Upper lobe of right lung (tissue), 1 donor: Measurements from ENCODE around the gene OR10H3. TPM values are rescaled to one million over a fixed set of nuclear protein-coding genes. Genes with fewer than 3 reads are reported as not detected.

Source experiments
- ATAC-seq: fragments of 200-7000 bp; cut with Tn5 transposase; one replicate; pipeline ENCODE4 v1.9.1; 2020; ENCODE audit warnings: mild to moderate bottlenecking, moderate library complexity
- DNase-seq: peaks from one replicate; pipeline ENCODE4 v3.0.0-alpha.2; 2020
- H3K27ac ChIP-seq: fragments of 200-600 bp; one replicate; pipeline ENCODE4 v1.8.0; 2022
- H3K27me3 ChIP-seq: fragments of 200-600 bp; one replicate; pipeline ENCODE4 v1.8.0; 2022; ENCODE audit warnings: mild to moderate bottlenecking
- H3K36me3 ChIP-seq: fragments of 200-600 bp; one replicate; pipeline ENCODE4 v1.8.0; 2022
- H3K4me1 ChIP-seq: fragments of 200-600 bp; one replicate; pipeline ENCODE4 v1.8.0; 2022
- H3K4me3 ChIP-seq: fragments of 200-600 bp; one replicate; pipeline ENCODE4 v1.8.0; 2022; ENCODE audit warnings: mild to moderate bottlenecking
- H3K9me3 ChIP-seq: fragments of 200-600 bp; one replicate; pipeline ENCODE4 v1.8.0; 2022
- intact Hi-C: fragments of 100-400 bp; cut with DNase I; formaldehyde crosslinking; loops from one replicate; pipeline ENCODE4 v1.11.0; 2022
- total RNA-seq: library from RNA; stranded (reverse); fragmentation: NEBNext Ultra II Directional; extraction: Animal tissue kit (Norgen Biotek cat#: 25700); gene quantifications from one replicate; pipeline ENCODE4 v1.2.1, GENCODE V29; 2021
- TF ChIP-seq, protein P1 (sequence below): fragments of 200-600 bp; IDR thresholded peaks from one replicate; pipeline ENCODE4 v1.8.0; 2022; ENCODE audit warnings: antibody characterized with exemption
- donor health status: DM: no; HTN: yes; CAD: no; lungs with severe emphysema.

The OR10H3 gene
- total RNA-seq, 1 donor from 2014 or later, result not detected

- intact Hi-C loops, result no loop called here
- Histone ChIP-seq H3K27ac (no peak overlapping the region), H3K36me3 (no peaks in the 10 kb centered on the region), H3K4me3 (no peak overlapping the region), H3K9me3 (no peaks in the 10 kb centered on the region), H3K27me3 (peaks cover 20% of the 10 kb centered on the region), H3K4me1 (no peaks in the 10 kb centered on the region)
- ATAC-seq (no peak), DNase-seq (no peak)
- TF ChIP-seq, protein P1, sequence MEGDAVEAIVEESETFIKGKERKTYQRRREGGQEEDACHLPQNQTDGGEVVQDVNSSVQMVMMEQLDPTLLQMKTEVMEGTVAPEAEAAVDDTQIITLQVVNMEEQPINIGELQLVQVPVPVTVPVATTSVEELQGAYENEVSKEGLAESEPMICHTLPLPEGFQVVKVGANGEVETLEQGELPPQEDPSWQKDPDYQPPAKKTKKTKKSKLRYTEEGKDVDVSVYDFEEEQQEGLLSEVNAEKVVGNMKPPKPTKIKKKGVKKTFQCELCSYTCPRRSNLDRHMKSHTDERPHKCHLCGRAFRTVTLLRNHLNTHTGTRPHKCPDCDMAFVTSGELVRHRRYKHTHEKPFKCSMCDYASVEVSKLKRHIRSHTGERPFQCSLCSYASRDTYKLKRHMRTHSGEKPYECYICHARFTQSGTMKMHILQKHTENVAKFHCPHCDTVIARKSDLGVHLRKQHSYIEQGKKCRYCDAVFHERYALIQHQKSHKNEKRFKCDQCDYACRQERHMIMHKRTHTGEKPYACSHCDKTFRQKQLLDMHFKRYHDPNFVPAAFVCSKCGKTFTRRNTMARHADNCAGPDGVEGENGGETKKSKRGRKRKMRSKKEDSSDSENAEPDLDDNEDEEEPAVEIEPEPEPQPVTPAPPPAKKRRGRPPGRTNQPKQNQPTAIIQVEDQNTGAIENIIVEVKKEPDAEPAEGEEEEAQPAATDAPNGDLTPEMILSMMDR, result no peak
Measured at GRCh38 chr19:15715642-15716041, 22.1 kb upstream of the OR10H3 start.

DNA sequence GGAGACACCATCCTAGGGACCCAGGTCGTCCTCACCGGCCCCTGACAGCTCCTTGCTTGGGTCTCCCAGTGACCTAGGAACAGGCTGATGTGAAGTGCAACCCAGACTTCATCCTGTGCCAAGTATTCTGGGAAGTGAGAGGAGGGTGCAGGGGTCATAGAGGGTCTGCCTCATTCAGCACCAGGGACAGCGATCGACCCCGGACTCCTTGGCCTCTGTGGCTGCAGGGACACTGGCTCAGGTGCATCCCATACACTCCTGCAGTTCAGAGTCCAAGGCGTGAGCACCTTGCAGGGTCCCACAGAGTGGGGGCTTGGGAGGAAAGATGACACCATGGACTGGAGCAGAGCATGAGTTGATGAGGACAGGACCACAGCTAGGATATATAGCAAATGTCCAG, 20.0 kb upstream of the OR10H3 start:
- Histone ChIP-seq H3K4me1 (no peaks in the 10 kb centered on the region), H3K36me3 (no peaks in the 10 kb centered on the region), H3K27ac (no peak overlapping the region), H3K4me3 (no peak overlapping the region), H3K27me3 (peaks cover 24% of the 10 kb centered on the region), H3K9me3 (no peaks in the 10 kb centered on the region)
- DNase-seq (no peak), ATAC-seq (no peak)
- intact Hi-C loops, result no loop called here
- TF ChIP-seq, protein P1, result no peak

DNA sequence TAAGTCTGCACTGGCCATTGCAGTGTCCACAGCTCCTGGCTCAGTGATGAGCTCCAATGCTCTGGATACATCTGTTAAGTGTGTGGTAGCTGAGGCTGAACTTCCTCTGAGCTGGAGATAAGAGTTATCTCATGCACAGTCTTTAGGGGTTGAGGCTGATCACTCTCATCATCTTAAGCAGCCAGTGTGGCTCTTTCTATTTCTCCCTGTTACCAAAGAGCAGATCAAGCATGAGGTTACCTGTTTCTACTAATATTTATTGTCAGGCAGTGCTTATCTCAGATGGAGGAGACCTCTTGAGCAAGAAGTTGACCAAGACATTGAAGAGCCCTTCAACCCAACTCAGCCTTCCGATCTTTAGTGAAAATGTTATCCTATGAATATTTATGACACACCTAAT, 16.5 kb upstream of the OR10H3 start:
- TF ChIP-seq, protein P1, result no peak
- H3K27me3 ChIP-seq, result peaks cover 56% of the 10 kb centered on the region
- H3K27ac ChIP-seq, result no peak overlapping the region
- H3K4me1 ChIP-seq, result no peaks in the 10 kb centered on the region
- no peak for ATAC-seq
- no peaks in the 10 kb centered on the region for H3K36me3 ChIP-seq
- intact Hi-C loops, result no loop called here
- H3K4me3 ChIP-seq, result no peak overlapping the region
- DNase-seq, result no peak
- H3K9me3 ChIP-seq, result no peaks in the 10 kb centered on the region

- DNase-seq (no peak), ATAC-seq (no peak)
Measured at GRCh38 chr19:15722956-15723355, 14.8 kb upstream of the OR10H3 start.

GRCh38 chr19:15727724-15728123, 10.1 kb upstream of the OR10H3 start, which contains the start of gene OR10H2:
Gene OR10H2 (plus strand): TSS chr19:15728024. CDS start chr19:15728044, 20 bp downstream.
- TF ChIP-seq, protein P1, result no peak
- H3K27ac ChIP-seq, result no peak within 1 kb of the TSS
- no peaks in the 10 kb centered on the region for H3K9me3 ChIP-seq
- no peak for ATAC-seq
- H3K27me3 ChIP-seq, result peaks cover 36% of the 10 kb centered on the region
- intact Hi-C loops, result no loop called here
- DNase-seq, result no peak
- H3K36me3 ChIP-seq, result no peaks in the 10 kb centered on the region
- H3K4me1 ChIP-seq, result no peaks in the 10 kb centered on the region
- no peak within 1 kb of the TSS for H3K4me3 ChIP-seq

More at GRCh38 chr19:15722956-15723355, 14.8 kb upstream of the OR10H3 start:
- H3K9me3 ChIP-seq, result no peaks in the 10 kb centered on the region
- TF ChIP-seq, protein P1, result no peak
- peaks cover 57% of the 10 kb centered on the region for H3K27me3 ChIP-seq
- no peaks in the 10 kb centered on the region for H3K36me3 ChIP-seq
- H3K4me1 ChIP-seq, result no peaks in the 10 kb centered on the region
- no peak overlapping the region for H3K27ac ChIP-seq
- H3K4me3 ChIP-seq, result no peak overlapping the region
- intact Hi-C loops, result no loop called here

GRCh38 chr19:15730538-15730937, 7.2 kb upstream of the OR10H3 start:
- DNase-seq (no peak), ATAC-seq (no peak)
- Histone ChIP-seq H3K36me3 (no peaks in the 10 kb centered on the region), H3K27me3 (peaks cover 10% of the 10 kb centered on the region), H3K27ac (no peak overlapping the region), H3K4me1 (no peaks in the 10 kb centered on the region), H3K9me3 (no peaks in the 10 kb centered on the region), H3K4me3 (no peak overlapping the region)
- intact Hi-C loops, result no loop called here
- TF ChIP-seq, protein P1, result no peak
